ENCODE measurements around the gene SERPINA9.
"Not testable (repeated sequence)": the region's sequence is repeated elsewhere in the genome, so short reads cannot be mapped to it uniquely, and the experiment has no call there.

Gene SERPINA9

GRCh38 chr14:94421316-94421715 lies 54.7 kb downstream of the SERPINA9 start:
- no peak for DNase-seq

GRCh38 chr14:94417497-94418205 lies 58.3 kb downstream of the SERPINA9 start:
- not testable (repeated sequence) for DNase-seq

Data from midbrain (tissue), 1 donor.